Fibroblast of skin of back (primary cell): Measurements from ENCODE around the gene AJUBA. TPM values are rescaled to one million over a fixed set of nuclear protein-coding genes. Genes with fewer than 3 reads are reported as not detected.
"Not testable (repeated sequence)": the region's sequence is repeated elsewhere in the genome, so short reads cannot be mapped to it uniquely, and the experiment has no call there.

ENCODE experiments used
- DNase-seq: peaks from one replicate; pipeline ENCODE4 v3.0.0-alpha.2; 2013
- polyA plus RNA-seq, 2 experiments: library from polyadenylated mRNA; unstranded; fragments of 120-200 nt; gene quantifications; one replicate each; pipeline ENCODE4 v1.2.1, GENCODE V29; 2013; ENCODE audit not compliant: insufficient read length in 2 of 2

The AJUBA gene
- polyA plus RNA-seq (2013, experiment 1 of 2; ENCODE audit: insufficient read length) = 60.6 TPM
- polyA plus RNA-seq (2013, experiment 2 of 2; ENCODE audit: insufficient read length) = 54.3 TPM

- DNase-seq = peak; percentile 97
Measured at GRCh38 chr14:22982477-22983245, at the start of gene AJUBA. AJUBA (minus strand) TSS chr14:22982551; CDS start chr14:22982266, 285 bp downstream.

GRCh38 chr14:23030936-23031335, 48.6 kb upstream of the AJUBA start:
- no peak for DNase-seq

DNA sequence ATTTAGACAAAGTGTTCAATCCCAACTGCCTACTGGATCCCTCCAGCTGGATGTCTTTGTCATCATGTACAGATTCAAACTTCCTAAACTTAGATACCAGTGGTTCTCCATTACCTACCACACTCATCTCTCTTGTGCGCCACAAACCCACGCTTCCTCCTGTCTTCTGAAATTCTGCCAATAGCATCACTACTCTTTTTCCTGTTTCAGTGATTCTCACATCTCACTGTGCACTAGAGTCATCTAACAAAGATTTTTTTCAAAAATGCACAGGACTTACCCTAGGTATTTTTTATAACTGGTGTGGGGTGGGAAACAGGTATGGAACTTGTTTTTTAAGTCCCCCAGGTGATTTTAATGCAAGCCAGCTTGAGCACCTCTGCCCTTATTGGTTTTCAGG, 46.4 kb upstream of the AJUBA start:
- no peak for DNase-seq

DNA sequence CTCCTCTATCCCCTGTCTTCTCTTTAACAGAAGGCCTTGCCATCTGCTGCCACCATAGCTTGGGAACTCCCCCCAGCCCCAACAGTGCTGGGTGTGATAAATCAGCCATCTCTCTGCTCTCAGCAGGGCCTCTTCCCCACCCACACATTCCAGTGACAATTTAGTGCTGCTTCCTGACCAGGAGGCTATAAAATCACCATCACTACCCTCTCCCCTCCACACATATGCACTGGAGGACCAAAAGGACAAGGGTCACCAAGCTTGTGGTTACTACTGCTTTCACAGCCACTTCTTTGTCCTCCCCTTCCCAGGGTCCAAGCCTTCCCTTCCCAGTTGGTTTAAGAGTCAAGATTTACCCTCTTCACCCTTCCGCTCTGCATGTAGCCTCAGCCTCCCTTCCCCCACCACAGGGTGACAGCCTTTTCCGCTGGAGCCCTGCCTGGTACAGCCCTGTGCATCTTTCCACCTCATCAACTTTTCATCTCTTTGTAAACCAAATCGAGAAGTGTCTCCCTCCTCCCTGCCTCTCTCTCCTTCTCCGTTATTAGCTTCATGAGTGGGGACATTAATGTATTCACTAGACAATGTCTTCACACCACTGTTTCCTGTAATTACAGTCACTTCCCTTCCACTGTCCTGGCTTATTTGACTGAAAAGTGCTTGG, 42.9 kb upstream of the AJUBA start:
- DNase-seq = no peak

GRCh38 chr14:23024612-23025075, 42.3 kb upstream of the AJUBA start:
- DNase-seq = no peak

DNA sequence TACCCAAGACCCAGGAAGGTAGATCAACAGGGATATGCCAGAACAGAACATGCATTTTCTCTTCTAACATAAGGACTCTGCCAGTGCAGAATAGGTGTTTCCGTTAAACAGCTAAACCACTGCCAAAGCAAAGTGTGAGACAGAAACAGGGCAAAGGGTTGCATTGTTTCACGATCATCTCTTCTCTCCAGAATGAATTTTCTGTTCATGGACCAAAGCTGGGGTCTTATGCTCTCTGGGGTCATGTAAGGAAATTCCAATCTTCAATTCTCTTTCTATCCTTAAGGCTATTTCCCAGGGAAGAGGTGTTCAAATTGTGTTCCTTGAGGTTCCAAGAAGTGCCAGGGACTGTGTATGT, 41.4 kb upstream of the AJUBA start:
- DNase-seq = no peak

- DNase-seq = no peak
Measured at GRCh38 chr14:23023022-23023794, 40.9 kb upstream of the AJUBA start.

DNA sequence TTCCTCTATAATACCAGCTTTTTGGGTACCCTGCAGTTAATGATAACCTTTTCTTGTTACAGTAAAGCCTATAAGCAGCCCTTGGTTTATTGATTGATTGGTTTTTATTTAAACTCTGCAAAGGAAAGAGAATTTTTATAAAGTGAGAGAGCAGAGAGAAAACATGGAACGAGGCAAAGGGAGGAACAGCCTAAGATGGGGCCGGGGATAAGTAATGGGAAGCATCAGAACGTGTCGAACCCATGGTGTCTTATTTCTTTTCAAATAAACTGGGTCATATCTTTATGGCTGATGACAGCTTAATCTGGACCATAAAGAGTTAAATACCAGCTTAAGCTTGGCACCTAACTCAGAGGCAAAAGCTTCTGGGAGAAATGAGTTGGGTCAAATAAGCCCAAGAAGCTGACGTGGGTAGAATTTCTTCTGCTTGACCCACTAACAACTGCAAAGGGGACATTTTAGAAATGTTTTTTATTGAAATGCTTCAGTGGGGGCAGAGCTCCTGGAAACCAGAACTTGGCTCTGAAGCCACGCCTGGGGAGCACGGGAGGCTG, 39.6 kb upstream of the AJUBA start:
- DNase-seq = no peak

- DNase-seq = no peak
Measured at GRCh38 chr14:23021434-23021833, 39.1 kb upstream of the AJUBA start.

DNA sequence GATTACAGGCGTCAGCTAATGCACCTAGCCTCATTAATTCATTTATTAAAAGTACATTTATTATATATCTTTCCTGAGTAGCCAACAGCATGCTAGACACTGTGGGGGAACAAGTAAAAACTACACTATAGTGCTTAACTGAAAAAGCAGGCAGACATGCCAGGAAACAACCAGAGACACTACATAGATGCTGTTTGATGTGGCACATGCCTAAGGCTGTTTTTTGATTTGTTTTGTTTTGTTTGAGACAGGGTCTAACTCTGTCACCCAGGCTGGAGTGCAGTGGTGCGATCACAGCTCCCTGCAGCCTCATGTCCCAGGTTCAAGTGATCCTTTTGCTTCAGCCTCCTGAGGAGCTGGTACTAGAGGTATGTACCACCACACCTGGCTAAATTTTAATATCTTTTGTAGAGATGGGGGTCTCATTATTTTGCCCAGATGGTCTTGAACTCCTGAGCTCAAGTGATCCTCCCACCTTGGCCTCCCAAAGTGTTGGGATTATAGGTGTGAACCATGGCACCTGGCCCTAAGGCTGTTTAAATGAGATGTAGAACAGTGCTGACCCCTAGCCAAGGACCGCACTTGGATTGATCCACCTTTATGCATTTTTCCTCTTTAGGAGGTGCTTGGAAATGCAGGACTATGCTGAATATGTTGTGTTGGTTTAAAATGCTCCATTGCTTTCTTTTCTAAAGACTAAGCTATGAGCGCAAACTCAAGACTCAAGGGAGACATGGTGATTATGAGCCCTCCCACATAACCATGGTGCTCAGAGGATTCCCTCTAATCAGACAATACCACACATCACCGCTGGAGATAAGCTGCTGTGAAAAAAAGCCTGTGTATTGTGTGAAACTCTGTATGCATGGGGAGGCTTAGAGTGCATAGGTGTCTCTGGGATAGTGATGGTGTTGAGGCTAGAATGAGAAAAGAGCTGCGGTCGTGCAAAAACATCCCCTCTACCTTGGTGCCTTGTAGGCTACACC, 38.1 kb upstream of the AJUBA start:
- no peak for DNase-seq

DNA sequence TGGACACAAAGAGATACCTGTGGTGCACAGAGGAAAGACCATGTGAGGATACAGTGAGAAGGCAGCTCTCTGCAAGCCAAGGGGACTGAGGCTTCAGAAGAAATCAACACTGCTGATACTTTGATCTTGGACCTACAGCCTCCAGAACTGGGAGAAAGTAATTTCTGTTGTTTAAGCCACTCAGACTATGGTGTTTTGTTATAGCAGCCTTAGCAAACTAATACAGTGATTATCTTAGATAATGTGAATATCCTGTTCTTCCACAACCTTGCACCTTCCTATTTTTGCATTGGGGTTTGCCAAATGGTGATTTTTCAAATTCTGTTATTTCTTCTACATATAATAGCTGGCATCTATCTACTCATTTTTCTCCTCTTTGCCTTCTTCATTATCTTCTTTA, 35.8 kb upstream of the AJUBA start:
- DNase-seq = no peak

DNA sequence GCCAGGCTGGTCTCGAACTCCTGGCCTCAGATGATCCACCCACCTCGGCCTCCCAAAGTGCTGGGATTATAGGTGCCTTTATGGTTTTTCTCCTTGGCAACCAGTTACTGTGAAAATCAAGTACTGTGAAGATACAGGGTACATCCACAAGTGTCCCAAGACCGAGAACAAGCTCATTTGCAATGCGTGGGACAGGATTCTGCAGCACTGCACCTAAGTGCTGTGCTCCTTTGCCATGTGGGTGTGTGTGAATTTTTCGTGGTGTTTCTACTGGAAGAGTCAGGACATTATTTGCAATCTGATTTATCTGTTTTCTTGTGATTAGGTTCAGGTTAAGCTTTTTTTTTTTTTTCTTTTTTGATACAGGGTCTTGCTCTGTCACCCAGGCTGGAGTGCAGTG, 34.7 kb upstream of the AJUBA start:
- no peak for DNase-seq

DNA sequence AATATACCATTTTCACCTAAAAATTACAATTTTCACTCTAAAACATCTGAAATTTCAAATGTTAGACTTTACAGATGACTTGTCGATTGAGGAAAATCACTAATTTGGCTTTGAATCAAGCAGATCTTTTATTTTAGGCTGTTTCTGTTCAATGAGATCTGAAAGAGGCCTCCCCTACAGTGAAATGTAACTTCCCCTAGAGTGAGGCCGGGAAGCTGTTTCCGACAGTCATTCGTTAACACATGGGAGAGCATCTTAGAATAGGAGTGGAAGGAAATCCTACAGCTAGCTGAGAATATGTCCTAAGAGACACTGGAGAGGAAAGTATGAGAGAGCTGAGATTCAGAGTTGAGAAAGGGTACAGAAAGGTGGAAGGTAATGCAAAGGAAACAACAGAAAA, 33.3 kb upstream of the AJUBA start:
- no peak for DNase-seq

GRCh38 chr14:23013749-23014054, 31.4 kb upstream of the AJUBA start:
- not testable (repeated sequence) for DNase-seq

GRCh38 chr14:23013054-23013748, 30.9 kb upstream of the AJUBA start:
- no peak for DNase-seq

GRCh38 chr14:23009939-23010726, 27.8 kb upstream of the AJUBA start, which contains the start of gene C14orf93:
C14orf93 (minus strand) TSS chr14:23010143; CDS start chr14:22999023, 11,120 bp downstream.
- peak; percentile 69 for DNase-seq

DNA sequence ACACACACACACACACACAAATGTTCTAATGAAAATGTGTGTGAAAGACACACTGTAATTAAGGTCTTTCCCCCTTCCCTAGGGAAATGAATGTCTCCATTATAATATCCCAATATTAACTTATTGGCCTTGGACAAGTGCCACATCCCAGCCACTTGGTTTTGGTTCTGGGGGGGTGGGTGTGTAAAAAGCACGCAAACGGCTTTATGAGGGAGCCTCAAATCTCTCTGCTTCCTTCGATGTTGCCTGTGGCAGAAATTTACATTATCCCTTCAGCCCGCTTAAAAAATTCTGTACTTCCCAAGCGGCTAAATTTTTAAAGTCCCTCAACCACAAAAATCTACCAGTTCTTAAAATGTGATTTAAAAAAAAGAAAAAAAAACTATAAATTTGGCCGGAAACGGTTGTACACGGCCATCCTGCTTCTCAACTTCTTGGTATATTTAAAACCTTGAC, 27.2 kb upstream of the AJUBA start:
- no peak for DNase-seq

- DNase-seq = no peak
Measured at GRCh38 chr14:23008831-23009230, 26.5 kb upstream of the AJUBA start.

- DNase-seq = peak; percentile 97
Measured at GRCh38 chr14:23006544-23007419, 24.4 kb upstream of the AJUBA start.
